Activated CD4-positive, alpha-beta T cell treated with anti-CD3 and anti-CD28 coated beads for 36 hours (primary cell): Measurements from ENCODE around the gene AJUBA. TPM values are rescaled to one million over a fixed set of nuclear protein-coding genes. Genes with fewer than 3 reads are reported as not detected.

Source experiments
- ATAC-seq: fragments of 200-7000 bp; cut with Tn5 transposase; one replicate; pipeline ENCODE4 v1.10.0; 2021; ENCODE audit warnings: mild to moderate bottlenecking, moderate library complexity
- CTCF ChIA-PET: fragments of 350-600 bp; sonication (Branson Sonifier 250); formaldehyde crosslinking; loops from one replicate; lab custom pipeline; 2021; ENCODE audit warnings: antibody characterized with exemption; lab: Charles Lee
- POLR2A ChIA-PET: fragments of 350-600 bp; sonication (Branson Sonifier 250); formaldehyde crosslinking; loops from one replicate; lab custom pipeline; 2021; ENCODE audit warnings: antibody characterized with exemption, inconsistent platforms; lab: Charles Lee
- DNase-seq: peaks from one replicate; pipeline ENCODE4 v3.0.0-alpha.2; 2020
- H3K27ac Mint-ChIP-seq: one replicate; pipeline ENCODE4 v1.8.0; 2021; ENCODE audit warnings: mixed read lengths
- H3K27me3 Mint-ChIP-seq: one replicate; pipeline ENCODE4 v1.8.0; 2021; ENCODE audit warnings: mixed read lengths
- H3K36me3 Mint-ChIP-seq: one replicate; pipeline ENCODE4 v1.8.0; 2021; ENCODE audit warnings: low read depth, mixed read lengths
- H3K4me1 Mint-ChIP-seq: one replicate; pipeline ENCODE4 v1.8.0; 2021; ENCODE audit warnings: mixed read lengths
- H3K4me3 Mint-ChIP-seq: one replicate; pipeline ENCODE4 v1.8.0; 2021; ENCODE audit warnings: mild to moderate bottlenecking, moderate library complexity, mixed read lengths
- H3K9me3 Mint-ChIP-seq: one replicate; pipeline ENCODE4 v1.8.0; 2021; ENCODE audit warnings: low read depth, mixed read lengths
- intact Hi-C, 2 experiments: fragments of 100-400 bp; cut with DNase I in 1 of 2; cut with micrococcal nuclease in 1 of 2; formaldehyde crosslinking; loops; one replicate each; pipeline versions ENCODE4 v1.14.2 to v1.15.1; 2022 to 2024; cut with DNase I, micrococcal nuclease
- total RNA-seq, 2 experiments: library from RNA; stranded (reverse); gene quantifications; one replicate each; pipeline ENCODE4 v1.2.3, GENCODE V29; 2021

AJUBA gene
- total RNA-seq, 2 experiments from 2014 or later, result 2.9 to 3.2 TPM

DNA sequence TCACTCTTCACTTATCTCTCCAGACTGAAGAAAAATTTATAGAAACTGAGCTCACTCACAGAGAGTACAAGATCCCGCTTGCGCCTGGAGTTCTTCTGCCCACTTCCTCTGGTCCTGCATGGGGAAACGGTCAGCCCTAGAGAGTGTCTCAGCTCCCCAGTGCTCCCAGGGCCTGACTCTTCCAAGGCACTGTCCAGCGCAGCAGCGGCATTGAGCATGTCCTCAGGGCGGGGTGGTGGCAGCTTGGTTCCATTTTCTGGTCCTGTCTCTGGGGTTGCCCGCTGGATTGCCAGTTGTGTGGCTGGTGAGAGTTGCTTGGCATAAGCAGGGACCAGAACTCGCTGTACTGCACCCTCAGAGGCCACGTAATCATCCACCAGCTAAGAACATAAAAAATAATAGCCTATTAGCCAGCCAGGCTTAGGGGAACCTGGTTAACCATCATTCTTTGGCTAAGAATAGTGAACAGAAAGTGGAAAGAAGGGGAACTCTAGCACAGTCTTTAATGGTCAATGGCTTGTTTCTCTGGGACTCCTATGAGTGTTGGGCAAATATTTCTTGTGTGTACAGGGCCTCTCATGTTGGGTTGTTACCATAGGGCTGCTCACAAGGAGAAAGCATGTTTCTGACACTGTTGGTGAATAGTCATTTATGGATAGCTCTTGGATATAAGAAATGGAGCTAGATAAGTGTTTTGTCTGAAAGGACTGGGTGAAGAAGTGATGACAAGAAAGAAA is 13.7 kb upstream of the AJUBA start:
- POLR2A ChIA-PET, result interaction anchor here (0.6 to 1.5 kb wide), 3 partner anchors 11 to 62 kb away, joined by 3 to 7 read pairs (median 4); no protein-coding TSS in a partner anchor
- Mint-ChIP-seq H3K4me3 (no peak overlapping the region), H3K27me3 (no peaks in the 10 kb centered on the region), H3K4me1 (peaks cover 5% of the 10 kb centered on the region), H3K27ac (no peak overlapping the region), H3K9me3 (no peaks in the 10 kb centered on the region), H3K36me3 (no peaks in the 10 kb centered on the region)
- intact Hi-C loops, result loop anchor here in 1 of 2 experiments (2.0 kb wide), 1 partner anchor 63 kb away; no protein-coding TSS in a partner anchor
- CTCF ChIA-PET, result interaction anchor here (0.9 to 18.1 kb wide), 20 partner anchors 8 to 305 kb away, joined by 3 to 751 read pairs (median 4); partner anchors contain the start of genes AJUBA, CDH24, PSMB11 and PSMB5
- ATAC-seq, result no peak
- DNase-seq, result no peak

DNA sequence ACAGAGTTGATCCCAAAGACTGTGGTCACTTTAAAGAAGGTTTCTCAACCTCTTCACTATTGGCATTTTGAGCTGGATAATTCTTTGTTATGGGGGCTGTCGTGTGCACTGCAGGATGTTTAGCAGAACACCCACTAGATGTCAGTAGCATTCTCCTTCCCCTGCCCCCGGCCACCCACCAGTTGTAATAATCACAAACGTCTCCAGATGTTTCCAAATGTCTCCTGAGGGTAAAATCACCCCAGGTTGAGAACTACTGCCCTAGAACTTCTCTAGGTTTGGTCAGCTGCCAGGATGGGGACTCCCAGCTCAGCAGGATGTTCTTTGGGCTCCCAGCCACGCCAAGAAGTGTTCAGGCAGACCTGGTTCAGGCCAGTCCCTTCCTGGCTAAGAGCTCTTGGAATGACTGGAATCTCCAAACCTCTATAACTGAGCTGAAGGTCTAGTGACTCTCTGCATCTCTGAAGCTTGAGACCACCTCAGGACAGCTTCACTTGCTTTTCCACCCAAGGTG is 12.5 kb upstream of the AJUBA start:
- DNase-seq, result peak; percentile 59
- peak; percentile 78 for ATAC-seq
- Mint-ChIP-seq H3K27me3 (no peaks in the 10 kb centered on the region), H3K4me1 (no peaks in the 10 kb centered on the region), H3K36me3 (no peaks in the 10 kb centered on the region), H3K4me3 (no peak overlapping the region), H3K9me3 (no peaks in the 10 kb centered on the region), H3K27ac (no peak overlapping the region)
- POLR2A ChIA-PET, result interaction anchor here (0.6 to 1.5 kb wide), 5 partner anchors 12 to 108 kb away, joined by 3 to 12 read pairs (median 4); partner anchors contain the start of gene PRMT5
- CTCF ChIA-PET, result interaction anchor here (0.5 to 18.1 kb wide), 29 partner anchors 9 to 306 kb away, joined by 3 to 751 read pairs (median 4); partner anchors contain the start of genes ACIN1, AJUBA, C14orf119 and CDH24
- intact Hi-C loops, result loop anchor here (1.0 to 2.0 kb wide), 2 partner anchors 63 to 64 kb away; no protein-coding TSS in a partner anchor

DNA sequence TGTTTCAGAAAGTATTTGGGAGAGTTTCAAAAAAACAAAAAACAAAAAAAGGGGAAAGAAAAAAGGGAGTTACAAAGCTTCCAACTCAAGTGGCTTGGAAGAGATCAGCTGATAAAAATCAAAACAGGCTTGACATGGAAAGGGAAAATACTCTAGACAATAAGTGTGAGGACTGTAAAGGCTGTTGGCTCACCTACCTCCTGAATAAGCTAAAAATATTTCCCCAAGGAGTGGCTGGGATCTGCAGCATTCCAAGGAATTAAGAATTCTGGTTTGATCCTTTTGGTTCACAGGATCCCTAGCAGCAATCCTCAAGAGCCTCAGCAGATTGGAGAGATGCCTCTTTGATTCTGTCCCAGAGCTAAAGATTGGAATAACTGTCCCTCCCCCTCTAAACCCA is 11.2 kb upstream of the AJUBA start:
- Mint-ChIP-seq H3K27me3 (no peaks in the 10 kb centered on the region), H3K4me1 (no peaks in the 10 kb centered on the region), H3K27ac (no peak overlapping the region), H3K36me3 (no peaks in the 10 kb centered on the region), H3K4me3 (no peak overlapping the region), H3K9me3 (no peaks in the 10 kb centered on the region)
- DNase-seq (no peak), ATAC-seq (no peak)
- intact Hi-C loops, result no loop called here
- POLR2A ChIA-PET, result no interaction called here
- CTCF ChIA-PET, result interaction anchor here (0.6 to 18.1 kb wide), 11 partner anchors 8 to 589 kb away, joined by 3 to 751 read pairs (median 5); partner anchors contain the start of genes ACIN1, AJUBA, C14orf119 and CDH24

DNA sequence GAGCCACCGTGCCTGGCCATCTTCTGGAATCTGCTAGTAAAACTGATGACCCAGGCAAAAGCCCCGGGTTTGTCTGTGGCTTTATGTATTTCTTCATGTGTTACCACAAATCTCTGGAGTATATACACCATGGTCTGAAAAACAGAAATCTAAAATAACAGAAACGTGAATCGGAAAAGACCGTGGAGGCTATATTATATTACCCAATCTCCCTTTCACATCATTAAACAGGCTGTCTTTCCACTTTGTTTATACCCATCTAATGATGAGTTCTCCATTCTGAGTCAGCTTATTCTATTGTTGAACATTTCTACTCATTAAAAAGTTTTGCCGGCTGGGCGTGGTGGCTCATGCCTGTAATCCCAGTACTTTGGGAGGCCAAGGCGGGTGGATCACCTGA is 9.5 kb upstream of the AJUBA start:
- no peak overlapping the region for H3K4me3 Mint-ChIP-seq
- H3K27ac Mint-ChIP-seq, result no peak overlapping the region
- ATAC-seq (no peak), DNase-seq (no peak)
- intact Hi-C loops, result no loop called here
- ChIA-PET POLR2A (interaction anchor here (1.2 kb wide), 1 partner anchor 15 kb away, joined by 4 read pairs; no protein-coding TSS in a partner anchor), CTCF (interaction anchor here (1.2 to 18.1 kb wide), 5 partner anchors 8 to 68 kb away, joined by 4 to 751 read pairs (median 13); partner anchors contain the start of genes AJUBA and CDH24)
- H3K9me3 Mint-ChIP-seq, result no peaks in the 10 kb centered on the region
- no peaks in the 10 kb centered on the region for H3K36me3 Mint-ChIP-seq
- H3K27me3 Mint-ChIP-seq, result no peaks in the 10 kb centered on the region
- H3K4me1 Mint-ChIP-seq, result no peaks in the 10 kb centered on the region

DNA sequence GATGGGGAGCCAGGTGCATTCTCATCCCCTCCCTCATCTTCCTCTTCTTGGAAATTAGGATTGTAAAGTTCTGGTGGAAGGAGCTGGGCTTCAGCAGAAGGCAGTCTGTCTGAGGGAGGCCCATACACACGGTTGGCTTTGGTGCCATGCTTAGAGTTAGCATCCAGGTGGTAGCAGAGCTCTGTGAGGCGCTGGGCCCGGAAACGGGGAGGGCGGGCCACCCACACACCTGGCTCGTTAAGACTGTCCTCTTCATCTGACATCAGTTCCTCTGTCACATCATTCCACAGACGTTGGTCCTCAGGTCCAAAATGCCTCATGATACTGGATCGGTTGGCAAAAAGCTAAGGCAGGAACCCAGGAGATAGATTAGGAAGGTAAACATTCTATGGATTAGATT is 4.9 kb upstream of the AJUBA start:
- Mint-ChIP-seq H3K36me3 (no peaks in the 10 kb centered on the region), H3K9me3 (no peaks in the 10 kb centered on the region), H3K27me3 (no peaks in the 10 kb centered on the region), H3K4me3 (no peak overlapping the region), H3K4me1 (no peaks in the 10 kb centered on the region), H3K27ac (no peak overlapping the region)
- no peak for DNase-seq
- intact Hi-C loops, result loop anchor here (5.0 to 10.0 kb wide), 2 partner anchors 162 to 200 kb away; partner anchors contain the start of gene MRPL52 (in 1 of the 2)
- no peak for ATAC-seq
- CTCF ChIA-PET, result interaction anchor here (0.6 to 18.1 kb wide), 29 partner anchors 7 to 203 kb away, joined by 3 to 751 read pairs (median 13); partner anchors contain the start of genes ACIN1, C14orf119, CDH24 and HAUS4
- POLR2A ChIA-PET, result interaction anchor here (1.9 kb wide), 1 partner anchor 71 kb away, joined by 13 read pairs; the partner anchor contains the start of gene CDH24

DNA sequence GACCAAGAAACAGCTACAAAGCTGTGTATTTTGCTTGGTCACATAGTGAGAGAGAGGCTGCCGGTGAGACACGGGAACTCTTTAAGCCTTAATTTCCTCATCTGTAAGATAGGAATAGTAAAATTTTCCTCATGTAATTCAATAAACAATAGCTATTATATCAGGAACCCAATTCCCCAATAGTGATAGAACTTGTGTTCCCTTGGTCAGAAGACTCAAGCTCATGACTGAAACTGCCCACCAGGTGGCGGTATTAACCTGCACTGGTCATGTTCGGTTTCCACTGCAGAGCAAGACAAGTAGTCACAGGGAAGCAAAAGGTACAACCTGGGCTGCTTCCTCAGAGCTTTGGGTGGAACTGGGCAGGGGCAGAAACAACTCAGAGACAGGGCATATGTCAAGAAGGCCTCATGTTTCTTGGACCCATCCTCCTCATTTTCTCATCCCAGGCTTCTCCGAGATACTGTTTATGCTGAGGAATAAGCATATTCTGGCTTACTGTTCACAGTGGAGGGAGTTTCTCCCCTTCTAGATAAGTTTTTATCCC is 4.2 kb upstream of the AJUBA start:
- H3K27me3 Mint-ChIP-seq, result no peaks in the 10 kb centered on the region
- ChIA-PET POLR2A (interaction anchor here (0.6 to 1.9 kb wide), 4 partner anchors 20 to 71 kb away, joined by 3 to 13 read pairs (median 3); partner anchors contain the start of gene CDH24), CTCF (interaction anchor here (0.5 to 18.1 kb wide), 58 partner anchors 8 to 1924 kb away, joined by 3 to 751 read pairs (median 5); partner anchors contain the start of genes ACIN1, C14orf119, CDH24 and HAUS4)
- H3K36me3 Mint-ChIP-seq, result no peaks in the 10 kb centered on the region
- peak; percentile 95 for DNase-seq
- H3K4me1 Mint-ChIP-seq, result no peaks in the 10 kb centered on the region
- no peak overlapping the region for H3K4me3 Mint-ChIP-seq
- H3K27ac Mint-ChIP-seq, result no peak overlapping the region
- ATAC-seq, result peak; percentile 61
- no peaks in the 10 kb centered on the region for H3K9me3 Mint-ChIP-seq
- intact Hi-C loops, result loop anchor here (1.0 to 10.0 kb wide), 3 partner anchors 72 to 201 kb away; partner anchors contain the start of gene MRPL52 (in 1 of the 2)

DNA sequence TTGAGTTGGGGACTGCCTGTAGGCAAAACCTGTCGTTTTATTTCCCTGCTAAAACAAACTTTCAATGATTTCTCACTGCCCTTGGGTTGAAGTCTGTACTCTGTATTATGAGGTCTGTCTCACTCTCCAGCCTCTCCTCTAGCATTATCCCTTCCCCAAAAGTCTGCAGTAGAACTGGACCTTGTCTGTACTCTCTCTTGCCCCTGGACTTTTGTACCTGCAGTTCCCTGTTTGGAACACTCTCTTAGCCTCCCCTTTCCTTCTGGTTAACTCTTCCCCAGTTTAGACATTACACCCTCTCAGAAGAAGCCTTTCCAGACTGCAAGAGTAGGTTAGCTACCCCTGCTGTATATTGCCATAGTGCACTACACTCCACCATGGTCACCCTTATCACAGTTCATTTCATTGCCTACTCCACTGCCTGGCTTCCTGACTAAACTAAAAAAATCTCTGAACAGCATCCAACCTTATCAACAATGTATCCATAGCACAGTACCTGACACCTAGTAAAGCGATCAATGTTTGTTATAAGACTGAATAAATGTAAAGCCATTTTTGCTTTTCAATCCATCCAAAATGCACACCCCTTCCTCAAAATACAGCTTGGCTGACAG is 3.6 kb upstream of the AJUBA start:
- CTCF ChIA-PET, result interaction anchor here (0.6 to 18.1 kb wide), 53 partner anchors 9 to 1923 kb away, joined by 3 to 751 read pairs (median 5); partner anchors contain the start of genes ACIN1, C14orf119, CDH24 and HAUS4
- DNase-seq (no peak), ATAC-seq (no peak)
- POLR2A ChIA-PET, result interaction anchor here (0.5 to 1.9 kb wide), 5 partner anchors 17 to 72 kb away, joined by 3 to 13 read pairs (median 3); partner anchors contain the start of gene CDH24
- intact Hi-C loops, result loop anchor here (1.0 to 10.0 kb wide), 3 partner anchors 72 to 201 kb away; partner anchors contain the start of gene MRPL52 (in 1 of the 2)
- H3K27ac Mint-ChIP-seq, result no peak overlapping the region
- no peaks in the 10 kb centered on the region for H3K9me3 Mint-ChIP-seq
- H3K36me3 Mint-ChIP-seq, result no peaks in the 10 kb centered on the region
- H3K4me1 Mint-ChIP-seq, result no peaks in the 10 kb centered on the region
- no peak overlapping the region for H3K4me3 Mint-ChIP-seq
- H3K27me3 Mint-ChIP-seq, result no peaks in the 10 kb centered on the region

DNA sequence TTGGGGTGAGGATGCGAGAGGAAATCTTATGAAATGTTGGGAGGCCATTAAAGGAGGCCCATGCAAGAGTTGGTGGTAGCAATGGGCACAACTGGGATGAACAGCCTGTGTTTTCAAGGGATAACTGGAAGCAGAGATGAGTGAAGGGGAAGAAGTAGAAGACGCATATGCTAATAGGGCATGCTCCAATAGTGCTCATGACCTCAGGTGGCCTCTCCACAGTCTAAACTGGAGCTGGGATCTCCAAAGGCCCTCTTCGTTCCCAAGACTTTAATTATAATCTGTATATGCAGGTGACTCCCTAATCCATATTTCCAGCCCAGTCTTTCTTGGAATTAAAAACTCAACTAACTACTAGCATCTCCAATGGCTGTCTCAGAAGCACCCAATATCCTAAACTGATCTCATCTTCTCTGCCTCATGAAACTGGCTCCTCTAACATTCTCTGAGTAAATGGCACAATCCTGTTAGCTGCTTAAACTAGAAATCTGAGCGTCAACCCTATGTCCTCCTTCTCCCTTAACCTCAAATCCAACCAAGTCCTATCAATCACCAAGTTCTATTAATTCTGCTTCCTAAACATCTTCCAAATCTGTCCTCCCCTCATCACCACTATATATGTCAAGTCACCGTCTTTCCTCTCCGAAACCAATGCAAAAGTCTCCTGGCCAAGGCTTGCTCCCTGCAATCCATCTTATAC is 2.8 kb upstream of the AJUBA start:
- H3K36me3 Mint-ChIP-seq, result no peaks in the 10 kb centered on the region

DNA sequence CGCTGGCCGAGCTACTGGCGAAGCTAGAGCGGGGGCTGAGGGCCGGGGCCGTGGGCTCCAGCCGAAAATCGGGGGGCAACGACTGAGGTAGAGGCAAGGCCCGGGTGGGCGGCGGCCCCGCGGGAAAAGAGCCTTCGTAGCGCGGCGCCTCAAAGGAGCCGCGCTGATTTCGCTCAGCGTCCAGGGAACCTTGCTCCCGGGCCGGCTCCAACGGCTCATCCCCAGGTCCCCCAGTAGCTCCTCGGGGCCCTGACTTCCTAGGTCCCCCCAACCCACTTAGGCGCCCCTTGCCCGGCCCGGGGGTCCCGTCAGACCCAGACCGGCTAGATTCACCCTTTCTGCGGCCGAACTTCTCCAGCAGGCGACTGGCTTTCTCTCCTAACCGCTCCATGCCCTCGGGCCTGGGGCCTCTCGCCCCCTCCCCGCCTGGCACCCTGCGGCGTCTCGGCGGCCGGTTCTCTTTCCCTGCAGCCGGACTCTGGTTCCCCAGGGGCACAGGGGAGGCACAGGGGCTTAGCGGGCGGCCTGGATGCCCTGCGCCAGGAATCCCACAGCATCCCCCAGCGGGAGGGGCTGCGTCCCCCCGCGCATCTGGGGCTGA is 375 bp downstream of the AJUBA start:
- ChIA-PET POLR2A (interaction anchor here (1.6 kb wide), 1 partner anchor 113 kb away, joined by 6 read pairs; the partner anchor contains the start of genes ACIN1 and C14orf119), CTCF (interaction anchor here (0.6 to 18.1 kb wide), 28 partner anchors 9 to 998 kb away, joined by 3 to 751 read pairs (median 5); partner anchors contain the start of genes CDH24, HAUS4, PRMT5 and RBM23)
- Mint-ChIP-seq H3K9me3 (no peaks in the 10 kb centered on the region), H3K27me3 (no peaks in the 10 kb centered on the region), H3K4me1 (peaks cover 7% of the 10 kb centered on the region), H3K4me3 (no peak overlapping the region), H3K27ac (no peak overlapping the region), H3K36me3 (no peaks in the 10 kb centered on the region)
- DNase-seq (peak; percentile 22), ATAC-seq (peak; percentile 2)
- intact Hi-C loops, result loop anchor here (1.0 to 10.0 kb wide), 7 partner anchors 25 to 159 kb away; partner anchors contain the start of genes HAUS4 (in 1 of the 2), LRP10 (in 1 of the 2), MRPL52 (in 1 of the 2) and PRMT5 (in 1 of the 2)

More for the DNA sequence above, 2.8 kb upstream of the AJUBA start:
- no peaks in the 10 kb centered on the region for H3K9me3 Mint-ChIP-seq
- ChIA-PET POLR2A (no interaction called here), CTCF (interaction anchor here (0.9 to 18.1 kb wide), 18 partner anchors 9 to 110 kb away, joined by 3 to 751 read pairs (median 18); partner anchors contain the start of genes ACIN1, C14orf119, CDH24 and HAUS4)
- H3K27me3 Mint-ChIP-seq, result no peaks in the 10 kb centered on the region
- DNase-seq (no peak), ATAC-seq (no peak)
- no peak overlapping the region for H3K27ac Mint-ChIP-seq
- peaks cover 1% of the 10 kb centered on the region for H3K4me1 Mint-ChIP-seq
- H3K4me3 Mint-ChIP-seq, result no peak overlapping the region
- intact Hi-C loops, result loop anchor here (5.0 to 10.0 kb wide), 3 partner anchors 113 to 202 kb away; partner anchors contain the start of genes LRP10 (in 1 of the 2) and MRPL52 (in 1 of the 2)
